Measurements from ENCODE around the gene NXNL1. TPM values are rescaled to one million over a fixed set of nuclear protein-coding genes. Genes with fewer than 3 reads are reported as not detected.

Gene NXNL1
- total and polyA plus RNA-seq, 2 of the 13 experiments (the other 11 are each of a cell fraction or from before 2014, with no cell fraction given), result not detected

DNA sequence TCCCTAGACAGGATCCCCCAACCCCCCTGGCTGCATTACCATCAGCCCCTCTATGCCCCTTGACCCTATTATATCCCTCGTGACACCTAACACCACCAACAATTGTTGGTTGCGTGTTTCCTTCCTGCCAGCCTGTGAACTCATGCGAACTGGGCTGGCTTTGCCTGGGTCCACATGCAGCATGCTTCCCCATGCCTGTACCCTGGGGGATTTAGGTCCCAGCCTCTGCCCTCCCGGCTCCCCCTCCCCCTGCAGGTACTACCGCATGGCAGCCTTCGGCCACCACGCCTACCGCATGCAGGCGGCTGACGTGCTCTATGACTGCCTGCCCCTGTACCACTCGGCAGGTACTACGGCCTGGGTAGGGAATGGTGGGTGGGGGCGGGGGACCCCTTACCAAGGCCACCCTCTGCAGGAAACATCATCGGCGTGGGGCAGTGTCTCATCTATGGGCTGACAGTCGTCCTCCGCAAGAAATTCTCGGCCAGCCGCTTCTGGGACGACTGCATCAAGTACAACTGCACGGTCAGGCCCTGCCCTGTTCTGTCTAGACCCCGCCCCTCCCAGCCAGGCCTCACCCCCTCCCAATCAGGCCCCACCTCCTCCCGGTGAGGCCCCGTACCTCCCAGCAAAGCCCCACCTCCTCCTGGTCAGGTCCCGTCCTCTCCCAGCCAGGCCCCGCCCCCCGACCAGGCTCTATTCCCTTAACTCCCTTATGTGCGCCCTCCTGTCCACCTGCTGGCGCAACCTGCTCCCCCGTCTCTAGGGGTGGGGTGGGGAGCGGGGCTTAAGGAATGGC, 28.1 kb upstream of the NXNL1 start (continued):
- TF ChIP-seq, protein P1, sequence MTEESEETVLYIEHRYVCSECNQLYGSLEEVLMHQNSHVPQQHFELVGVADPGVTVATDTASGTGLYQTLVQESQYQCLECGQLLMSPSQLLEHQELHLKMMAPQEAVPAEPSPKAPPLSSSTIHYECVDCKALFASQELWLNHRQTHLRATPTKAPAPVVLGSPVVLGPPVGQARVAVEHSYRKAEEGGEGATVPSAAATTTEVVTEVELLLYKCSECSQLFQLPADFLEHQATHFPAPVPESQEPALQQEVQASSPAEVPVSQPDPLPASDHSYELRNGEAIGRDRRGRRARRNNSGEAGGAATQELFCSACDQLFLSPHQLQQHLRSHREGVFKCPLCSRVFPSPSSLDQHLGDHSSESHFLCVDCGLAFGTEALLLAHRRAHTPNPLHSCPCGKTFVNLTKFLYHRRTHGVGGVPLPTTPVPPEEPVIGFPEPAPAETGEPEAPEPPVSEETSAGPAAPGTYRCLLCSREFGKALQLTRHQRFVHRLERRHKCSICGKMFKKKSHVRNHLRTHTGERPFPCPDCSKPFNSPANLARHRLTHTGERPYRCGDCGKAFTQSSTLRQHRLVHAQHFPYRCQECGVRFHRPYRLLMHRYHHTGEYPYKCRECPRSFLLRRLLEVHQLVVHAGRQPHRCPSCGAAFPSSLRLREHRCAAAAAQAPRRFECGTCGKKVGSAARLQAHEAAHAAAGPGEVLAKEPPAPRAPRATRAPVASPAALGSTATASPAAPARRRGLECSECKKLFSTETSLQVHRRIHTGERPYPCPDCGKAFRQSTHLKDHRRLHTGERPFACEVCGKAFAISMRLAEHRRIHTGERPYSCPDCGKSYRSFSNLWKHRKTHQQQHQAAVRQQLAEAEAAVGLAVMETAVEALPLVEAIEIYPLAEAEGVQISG (CRISPR knock-in tag; IDR thresholded peaks at IDR 0.05), result peak; percentile 77
- TF ChIP-seq SP1 (IDR thresholded peaks at IDR 0.05) (no peak), SP1 (CRISPR knock-in tag; IDR thresholded peaks at IDR 0.05) (peak; percentile 48; the same call in 1 of the 2 replicates), CAMTA2 (CRISPR knock-in tag; IDR thresholded peaks at IDR 0.05; ENCODE audit: borderline replicate concordance) (no peak), RFXAP (CRISPR knock-in tag; IDR thresholded peaks at IDR 0.05; ENCODE audit: borderline replicate concordance) (0 out of 2 replicates have a peak, but pooled peaks have one; percentile 48), ZNF274 (CRISPR knock-in tag; IDR thresholded peaks at IDR 0.05) (peak; percentile 32; the same call in 1 of the 2 replicates), ZBTB33 (CRISPR knock-in tag; IDR thresholded peaks at IDR 0.05) (peak; percentile 72; the same call in 1 of the 2 replicates), PCBP1 (IDR thresholded peaks at IDR 0.05; ENCODE audit: borderline replicate concordance, low read depth, low read length) (no peak), ZKSCAN5 (CRISPR knock-in tag; IDR thresholded peaks at IDR 0.05) (no peak), WIZ (CRISPR knock-in tag; IDR thresholded peaks at IDR 0.05) (no peak), KDM2A (CRISPR knock-in tag; IDR thresholded peaks at IDR 0.05; ENCODE audit: borderline replicate concordance, low read depth) (peak; percentile 28; the same call in 1 of the 2 replicates), AGO2 (optimal IDR thresholded peaks at IDR 0.05; ENCODE audit: low read depth, low read length) (peak; percentile 54), MEIS1 (CRISPR knock-in tag; IDR thresholded peaks at IDR 0.05; ENCODE audit: borderline replicate concordance) (0 out of 2 replicates have a peak, but pooled peaks have one; percentile 76), HOXA3 (CRISPR knock-in tag; IDR thresholded peaks at IDR 0.05) (peak; percentile 49; the same call in 1 of the 2 replicates), TAF1 (CRISPR knock-in tag; IDR thresholded peaks at IDR 0.05) (peak; percentile 15; the same call in 1 of the 2 replicates), ZNF503 (CRISPR knock-in tag; IDR thresholded peaks at IDR 0.05) (no peak)
- TF ChIP-seq, protein P2, sequence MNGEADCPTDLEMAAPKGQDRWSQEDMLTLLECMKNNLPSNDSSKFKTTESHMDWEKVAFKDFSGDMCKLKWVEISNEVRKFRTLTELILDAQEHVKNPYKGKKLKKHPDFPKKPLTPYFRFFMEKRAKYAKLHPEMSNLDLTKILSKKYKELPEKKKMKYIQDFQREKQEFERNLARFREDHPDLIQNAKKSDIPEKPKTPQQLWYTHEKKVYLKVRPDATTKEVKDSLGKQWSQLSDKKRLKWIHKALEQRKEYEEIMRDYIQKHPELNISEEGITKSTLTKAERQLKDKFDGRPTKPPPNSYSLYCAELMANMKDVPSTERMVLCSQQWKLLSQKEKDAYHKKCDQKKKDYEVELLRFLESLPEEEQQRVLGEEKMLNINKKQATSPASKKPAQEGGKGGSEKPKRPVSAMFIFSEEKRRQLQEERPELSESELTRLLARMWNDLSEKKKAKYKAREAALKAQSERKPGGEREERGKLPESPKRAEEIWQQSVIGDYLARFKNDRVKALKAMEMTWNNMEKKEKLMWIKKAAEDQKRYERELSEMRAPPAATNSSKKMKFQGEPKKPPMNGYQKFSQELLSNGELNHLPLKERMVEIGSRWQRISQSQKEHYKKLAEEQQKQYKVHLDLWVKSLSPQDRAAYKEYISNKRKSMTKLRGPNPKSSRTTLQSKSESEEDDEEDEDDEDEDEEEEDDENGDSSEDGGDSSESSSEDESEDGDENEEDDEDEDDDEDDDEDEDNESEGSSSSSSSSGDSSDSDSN (CRISPR knock-in tag; IDR thresholded peaks at IDR 0.05), result 0 out of 2 replicates have a peak, but pooled peaks have one; percentile 21
- TF ChIP-seq, protein P3, sequence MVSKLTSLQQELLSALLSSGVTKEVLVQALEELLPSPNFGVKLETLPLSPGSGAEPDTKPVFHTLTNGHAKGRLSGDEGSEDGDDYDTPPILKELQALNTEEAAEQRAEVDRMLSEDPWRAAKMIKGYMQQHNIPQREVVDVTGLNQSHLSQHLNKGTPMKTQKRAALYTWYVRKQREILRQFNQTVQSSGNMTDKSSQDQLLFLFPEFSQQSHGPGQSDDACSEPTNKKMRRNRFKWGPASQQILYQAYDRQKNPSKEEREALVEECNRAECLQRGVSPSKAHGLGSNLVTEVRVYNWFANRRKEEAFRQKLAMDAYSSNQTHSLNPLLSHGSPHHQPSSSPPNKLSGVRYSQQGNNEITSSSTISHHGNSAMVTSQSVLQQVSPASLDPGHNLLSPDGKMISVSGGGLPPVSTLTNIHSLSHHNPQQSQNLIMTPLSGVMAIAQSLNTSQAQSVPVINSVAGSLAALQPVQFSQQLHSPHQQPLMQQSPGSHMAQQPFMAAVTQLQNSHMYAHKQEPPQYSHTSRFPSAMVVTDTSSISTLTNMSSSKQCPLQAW (CRISPR knock-in tag; IDR thresholded peaks at IDR 0.05), result peak; percentile 42; the same call in 1 of the 2 replicates

All from HepG2 (cell line).